GM20431 (cell line): ENCODE data around the gene PIK3CG.

Experiments
- in situ Hi-C: fragments of 300-500 bp; cut with MseI, MboI; formaldehyde crosslinking; loops from one replicate; pipeline ENCODE4 v1.15.0; 2020; ENCODE audit warnings: low sequenced_read_pairs; ENCODE audit not compliant: unreplicated experiment

Gene PIK3CG

GRCh38 chr7:106855540-106856132 is 9.4 kb upstream of the PIK3CG start:
- in situ Hi-C loops, result no loop called here

- in situ Hi-C loops, result no loop called here
Measured at GRCh38 chr7:106858618-106859532, 6.2 kb upstream of the PIK3CG start.

DNA sequence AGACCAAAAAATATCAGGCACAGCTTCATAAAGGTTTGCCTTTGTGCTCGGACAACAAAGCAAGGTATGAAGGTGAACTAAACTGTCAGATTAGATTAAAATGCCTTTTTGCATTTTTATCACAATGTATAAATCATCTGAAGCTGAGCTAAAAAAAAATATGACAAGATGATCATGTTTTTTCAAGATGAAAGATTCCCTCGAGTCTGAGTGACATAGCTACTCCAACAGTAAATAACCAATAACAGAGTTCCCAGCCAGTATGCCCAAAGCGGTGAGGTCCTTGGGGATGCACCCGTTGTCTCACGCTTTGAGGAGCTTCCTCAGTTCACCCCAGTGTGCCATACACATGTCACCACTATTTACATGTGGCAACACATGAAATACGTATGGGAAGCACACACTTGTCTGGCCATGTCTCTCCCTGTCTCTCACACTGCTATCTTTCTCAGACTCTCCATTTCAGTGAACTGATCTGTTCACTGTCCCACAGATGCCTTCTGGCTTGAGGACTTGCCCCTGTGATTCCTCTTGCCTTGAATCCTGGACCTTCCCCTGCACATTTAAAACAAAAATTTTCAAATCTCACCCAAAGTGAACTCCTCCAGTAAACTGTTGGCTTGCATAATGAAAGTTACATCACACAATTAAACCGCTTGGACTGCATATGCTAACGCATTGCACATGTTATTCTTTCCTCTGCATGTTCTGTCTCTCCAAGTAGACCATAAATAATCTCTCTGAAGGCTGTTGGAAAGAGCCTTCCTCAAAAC is 2.6 kb upstream of the PIK3CG start:
- in situ Hi-C loops, result no loop called here

GRCh38 chr7:106863274-106863997 is 1.6 kb upstream of the PIK3CG start:
- in situ Hi-C loops, result no loop called here

DNA sequence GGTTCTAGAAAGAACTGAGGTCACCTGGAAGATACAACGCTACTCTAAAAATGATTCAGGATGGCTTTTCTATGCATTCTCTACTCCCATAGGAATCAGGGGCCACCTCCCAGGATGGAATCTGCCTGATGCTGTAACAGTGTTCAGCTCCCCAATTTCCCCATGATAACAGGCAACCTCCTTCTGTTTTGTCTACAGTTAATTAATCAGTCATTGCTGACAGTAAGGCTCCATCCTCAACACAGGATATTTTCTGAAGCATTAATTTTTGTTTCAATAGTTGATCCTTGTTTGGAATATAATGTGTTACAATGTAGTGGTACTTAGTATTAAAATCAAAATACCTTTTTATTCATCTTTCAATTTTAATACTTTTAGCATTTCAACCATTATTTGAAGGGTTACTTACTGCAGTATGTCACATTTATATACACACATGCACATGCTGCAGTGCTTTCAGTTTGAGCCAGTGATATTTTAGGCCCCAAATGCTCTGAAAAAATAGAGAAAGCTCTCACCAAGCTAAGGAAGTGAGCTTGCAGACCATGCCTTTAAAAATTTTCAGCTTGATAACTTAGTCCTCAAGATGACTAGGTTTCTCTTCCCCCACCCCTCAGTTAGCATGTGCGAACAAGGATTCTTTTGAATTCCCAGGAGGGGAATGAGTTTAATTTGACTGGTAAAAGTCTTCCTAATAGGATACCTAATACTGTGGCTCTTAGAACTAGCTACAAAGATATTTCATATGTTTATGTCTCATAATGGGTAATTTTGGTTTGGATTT is 592 bp upstream of the PIK3CG start:
- in situ Hi-C loops, result no loop called here

- in situ Hi-C loops, result no loop called here
Measured at GRCh38 chr7:106866298-106867281, 1.5 kb downstream of the PIK3CG start.

- in situ Hi-C loops, result no loop called here
Measured at GRCh38 chr7:106867641-106868351, 2.7 kb downstream of the PIK3CG start.

- in situ Hi-C loops, result no loop called here
Measured at GRCh38 chr7:106868364-106868763, 3.3 kb downstream of the PIK3CG start.

GRCh38 chr7:106869954-106870353 is 4.9 kb downstream of the PIK3CG start:
- in situ Hi-C loops, result no loop called here

DNA sequence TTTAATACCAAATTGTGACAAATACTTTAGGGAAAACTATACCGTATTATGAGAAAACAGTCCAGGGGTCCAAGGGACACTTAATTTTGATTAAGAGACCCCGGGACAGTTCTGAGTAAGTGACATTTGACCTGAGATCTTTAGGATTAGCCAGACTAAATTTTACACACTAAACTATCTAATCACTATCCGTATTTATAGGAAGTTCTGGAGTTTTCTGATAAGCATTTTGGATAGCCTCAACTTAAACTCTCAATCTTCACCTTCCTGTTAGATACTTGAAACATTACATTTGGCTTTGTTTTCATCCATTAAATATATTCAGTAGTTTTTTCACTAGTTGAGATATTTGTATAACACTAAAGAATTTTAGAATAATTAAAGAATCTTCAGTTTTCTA is 5.4 kb downstream of the PIK3CG start:
- in situ Hi-C loops, result no loop called here

DNA sequence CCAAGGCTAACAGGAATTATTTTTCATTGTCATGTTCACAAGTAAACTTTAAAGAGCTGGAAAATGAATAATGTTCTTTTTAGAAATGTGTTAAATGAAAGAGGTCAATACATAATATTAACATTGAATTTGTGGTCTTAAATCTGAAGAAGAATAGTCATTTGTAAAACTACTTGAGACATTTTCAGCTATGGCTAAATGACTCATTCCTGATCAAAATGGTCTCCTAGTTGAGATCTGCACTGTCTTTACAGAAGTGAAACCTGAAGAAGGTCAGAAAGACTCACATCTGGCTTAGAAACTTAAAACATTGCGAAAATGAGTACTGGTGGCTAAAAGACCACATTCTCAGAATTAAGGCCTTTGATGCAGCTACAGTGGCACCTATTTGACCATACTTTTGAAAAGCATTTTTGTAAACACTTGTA is 5.9 kb downstream of the PIK3CG start:
- in situ Hi-C loops, result no loop called here

- in situ Hi-C loops, result no loop called here
Measured at GRCh38 chr7:106871793-106872571, 6.9 kb downstream of the PIK3CG start.

- in situ Hi-C loops, result no loop called here
Measured at GRCh38 chr7:106872763-106873162, 7.7 kb downstream of the PIK3CG start.

DNA sequence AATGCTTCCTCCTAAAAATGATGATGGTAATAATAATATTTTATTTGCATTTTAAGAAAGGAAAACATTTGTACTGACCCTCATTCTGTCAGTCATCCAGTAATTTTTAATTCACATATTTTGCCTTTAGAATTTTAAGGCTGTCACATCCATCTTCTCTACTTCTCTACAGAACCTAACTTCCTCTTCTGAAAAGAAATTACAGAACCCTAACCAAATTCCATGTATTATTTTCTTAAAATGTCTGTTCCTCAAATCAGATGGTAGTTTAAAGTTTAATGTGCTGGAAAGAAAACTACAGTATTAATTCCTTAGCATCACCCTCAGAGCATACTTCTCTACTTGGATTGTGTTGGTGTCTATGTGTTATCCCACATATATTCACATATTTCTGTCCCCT is 9.0 kb downstream of the PIK3CG start:
- in situ Hi-C loops, result no loop called here

DNA sequence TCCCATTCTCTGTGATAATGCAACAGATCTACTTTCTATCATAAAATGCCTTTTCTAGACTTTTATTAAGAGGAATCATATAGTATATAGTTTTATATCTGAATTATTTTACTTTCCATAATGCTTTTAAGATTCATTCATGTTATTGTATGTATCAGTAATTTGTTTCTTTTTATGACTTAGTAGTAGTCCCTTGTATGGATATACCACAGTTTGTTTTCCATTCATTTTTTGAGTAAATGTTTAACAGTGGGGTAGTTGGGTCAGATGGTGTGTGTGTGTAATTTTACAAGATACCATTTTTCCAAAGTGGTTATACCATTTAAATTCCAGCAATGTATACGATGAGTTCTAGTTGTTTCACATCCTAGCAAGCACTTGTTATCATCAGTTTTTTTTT is 10.4 kb downstream of the PIK3CG start:
- in situ Hi-C loops, result no loop called here

GRCh38 chr7:106878748-106879439 is 13.8 kb downstream of the PIK3CG start:
- in situ Hi-C loops, result no loop called here
